HG02571 (cell line): ENCODE data around the gene CHAF1A.

Source experiments
- ATAC-seq: cut with Tn5 transposase; IDR thresholded peaks from one replicate; pipeline ENCODE4 v1.9.1; 2021; ENCODE audit warnings: mild to moderate bottlenecking, moderate library complexity; ENCODE audit not compliant: unreplicated experiment

CHAF1A gene

GRCh38 chr19:4454747-4455718 is 52.6 kb downstream of the CHAF1A start:
- ATAC-seq = no peak

DNA sequence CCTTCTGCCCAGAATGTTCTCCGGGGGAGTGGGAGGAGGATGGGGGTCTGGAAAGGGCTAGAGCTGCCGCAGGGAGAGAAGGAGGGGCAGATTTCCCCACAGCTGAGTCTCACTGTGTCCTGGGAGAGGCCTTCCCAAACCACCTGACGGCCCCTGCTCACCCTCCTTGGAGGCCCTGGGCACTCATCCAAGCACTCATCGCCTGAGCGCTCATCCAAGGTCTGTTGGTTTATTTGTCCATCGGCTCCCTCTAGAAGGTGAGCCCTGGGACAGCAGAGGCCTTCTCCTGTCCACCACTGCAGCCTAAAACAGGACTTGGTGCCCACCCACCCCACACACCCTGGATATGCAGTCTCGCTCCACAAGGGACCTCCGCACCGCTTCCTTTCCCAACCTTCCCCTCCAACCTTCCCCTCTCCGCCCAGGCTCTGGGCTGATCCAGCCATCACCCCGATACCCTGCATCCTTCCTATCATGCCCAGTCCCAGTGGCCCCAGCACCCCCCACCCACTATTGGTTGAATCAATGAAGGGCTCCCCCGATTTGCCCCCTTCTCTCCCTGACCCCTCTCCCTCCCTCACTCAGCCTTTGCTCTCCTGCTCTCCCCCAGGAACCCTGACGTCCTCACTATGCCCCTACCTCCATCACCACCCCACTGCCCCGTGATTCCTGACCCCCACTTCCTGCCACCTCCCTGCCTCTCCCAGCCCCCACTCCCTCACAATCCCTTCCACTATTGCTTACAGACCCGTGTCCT is 53.5 kb downstream of the CHAF1A start:
- ATAC-seq = no peak

DNA sequence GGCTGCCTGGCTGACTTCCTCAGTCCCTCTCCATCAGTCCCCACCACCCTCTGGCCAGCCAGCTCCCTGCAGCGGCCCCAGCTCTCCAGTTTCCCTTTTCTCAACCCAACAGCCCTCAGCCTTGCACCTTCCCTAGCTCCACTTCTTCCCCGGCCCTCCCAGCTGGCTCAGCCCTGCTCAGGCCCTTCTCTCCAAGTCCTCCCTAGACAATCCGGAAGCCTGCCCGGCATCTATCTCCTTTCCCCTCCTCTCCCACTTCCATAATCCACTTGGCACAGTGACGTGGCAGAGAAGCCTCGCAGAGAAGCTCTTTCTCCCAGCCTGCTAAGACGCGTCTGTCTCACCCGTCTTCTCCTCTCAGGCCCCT is 54.0 kb downstream of the CHAF1A start:
- ATAC-seq = no peak

- peak; percentile 15 for ATAC-seq
Measured at GRCh38 chr19:4456843-4457653, 54.6 kb downstream of the CHAF1A start.

- ATAC-seq = peak; percentile 89
Measured at GRCh38 chr19:4457654-4458395, 55.4 kb downstream of the CHAF1A start, which contains the start of gene UBXN6. UBXN6 (minus strand) TSS chr19:4457794; CDS start chr19:4457697, 97 bp downstream.

DNA sequence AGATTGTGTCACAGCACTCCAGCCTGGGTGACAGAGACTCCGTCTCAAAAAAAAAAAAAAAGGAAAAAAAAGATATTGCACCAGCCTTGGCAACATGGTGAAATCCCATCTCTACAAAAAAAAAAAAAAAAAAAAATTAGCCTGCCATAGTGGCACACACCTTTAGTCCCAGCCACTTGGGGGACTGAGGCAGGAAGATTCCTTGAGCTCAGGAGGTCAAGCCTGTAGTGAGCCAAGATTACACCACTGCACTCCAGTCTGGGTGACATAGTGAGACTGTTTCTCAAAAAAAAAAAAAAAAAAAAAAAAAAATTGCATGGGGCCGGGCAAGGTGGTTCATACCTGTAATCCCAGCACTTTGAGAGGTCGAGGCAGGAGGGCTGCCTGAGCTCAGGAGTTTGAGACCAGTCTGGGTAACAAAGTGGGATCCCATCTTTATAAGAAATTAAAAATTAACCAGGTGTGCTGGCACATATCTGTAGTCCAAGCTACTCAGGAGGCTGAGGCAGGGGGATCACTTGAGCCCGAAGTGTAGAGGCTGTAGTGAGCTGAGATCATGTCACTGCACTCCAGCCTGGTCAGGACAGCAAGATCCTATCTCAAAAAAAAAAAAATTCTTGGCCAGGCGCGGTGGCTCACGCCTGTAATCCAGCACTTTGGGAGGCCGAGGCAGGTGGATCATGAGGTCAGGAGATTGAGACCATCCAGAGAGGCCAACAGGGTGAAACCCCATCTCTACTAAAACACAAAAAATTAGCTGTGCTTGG is 62.6 kb downstream of the CHAF1A start:
- no peak for ATAC-seq

DNA sequence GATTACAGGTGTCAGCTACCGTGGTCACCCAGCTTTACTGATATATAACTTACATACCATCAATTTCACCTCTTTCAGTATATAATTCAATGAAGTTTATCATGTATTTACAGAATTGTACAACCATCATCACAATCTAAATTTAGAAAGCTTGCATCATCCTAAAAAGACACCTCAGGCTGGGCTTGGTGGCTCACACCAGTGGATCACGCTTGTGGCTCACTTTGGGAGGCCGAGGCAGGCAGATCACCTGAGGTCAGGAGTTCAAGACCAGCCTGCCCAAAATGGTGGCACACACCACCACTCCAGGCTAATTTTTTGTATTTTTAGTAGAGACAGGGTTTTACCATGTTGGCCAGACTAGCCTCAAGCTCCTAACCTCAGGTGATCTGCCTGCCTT is 65.4 kb downstream of the CHAF1A start:
- ATAC-seq = no peak

- peak; percentile 84 for ATAC-seq
Measured at GRCh38 chr19:4471403-4472173, 69.1 kb downstream of the CHAF1A start.

DNA sequence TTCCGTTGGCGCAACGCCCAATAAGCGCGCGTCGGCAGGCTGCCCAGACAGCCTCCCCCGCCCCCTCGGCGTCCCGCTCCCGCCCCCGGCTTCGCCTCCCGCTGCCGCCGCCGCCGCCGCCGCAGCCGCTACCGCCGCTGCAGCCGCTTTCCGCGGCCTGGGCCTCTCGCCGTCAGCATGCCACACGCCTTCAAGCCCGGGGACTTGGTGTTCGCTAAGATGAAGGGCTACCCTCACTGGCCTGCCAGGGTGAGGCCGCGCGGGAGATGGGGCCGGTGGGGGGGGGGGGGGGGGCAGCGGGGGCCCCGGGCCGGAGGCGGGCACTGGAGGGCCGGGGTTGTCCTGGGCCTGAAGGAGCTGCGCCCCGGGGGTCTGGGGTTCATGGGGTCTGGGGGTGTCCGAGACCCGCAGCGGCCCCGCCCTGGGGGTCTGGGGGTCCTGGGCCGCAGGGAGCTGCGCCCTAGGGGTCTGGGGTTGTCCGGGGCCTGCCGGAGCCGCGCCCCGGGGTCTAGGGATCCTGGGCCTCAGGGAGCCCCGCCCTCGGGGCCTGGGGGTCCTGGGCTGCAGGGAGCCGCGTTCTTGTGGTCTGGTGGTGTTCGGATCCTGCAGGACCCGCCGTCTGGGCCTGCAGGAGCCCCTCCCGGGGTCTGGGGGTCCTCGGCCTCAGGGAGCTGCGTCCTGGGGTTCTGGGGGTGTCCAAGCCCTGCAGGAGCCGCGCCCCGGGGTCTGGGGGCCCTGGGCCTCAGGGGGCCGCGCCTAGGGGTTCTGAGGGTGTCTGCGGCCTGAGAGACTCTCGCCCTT is 69.9 kb downstream of the CHAF1A start, which contains the start of gene HDGFL2:
Gene HDGFL2, plus strand, starts transcription at position 124 of the 801 bp plus-strand sequence. Its CDS starts 54 bp downstream, at position 178.
- no peak for ATAC-seq

DNA sequence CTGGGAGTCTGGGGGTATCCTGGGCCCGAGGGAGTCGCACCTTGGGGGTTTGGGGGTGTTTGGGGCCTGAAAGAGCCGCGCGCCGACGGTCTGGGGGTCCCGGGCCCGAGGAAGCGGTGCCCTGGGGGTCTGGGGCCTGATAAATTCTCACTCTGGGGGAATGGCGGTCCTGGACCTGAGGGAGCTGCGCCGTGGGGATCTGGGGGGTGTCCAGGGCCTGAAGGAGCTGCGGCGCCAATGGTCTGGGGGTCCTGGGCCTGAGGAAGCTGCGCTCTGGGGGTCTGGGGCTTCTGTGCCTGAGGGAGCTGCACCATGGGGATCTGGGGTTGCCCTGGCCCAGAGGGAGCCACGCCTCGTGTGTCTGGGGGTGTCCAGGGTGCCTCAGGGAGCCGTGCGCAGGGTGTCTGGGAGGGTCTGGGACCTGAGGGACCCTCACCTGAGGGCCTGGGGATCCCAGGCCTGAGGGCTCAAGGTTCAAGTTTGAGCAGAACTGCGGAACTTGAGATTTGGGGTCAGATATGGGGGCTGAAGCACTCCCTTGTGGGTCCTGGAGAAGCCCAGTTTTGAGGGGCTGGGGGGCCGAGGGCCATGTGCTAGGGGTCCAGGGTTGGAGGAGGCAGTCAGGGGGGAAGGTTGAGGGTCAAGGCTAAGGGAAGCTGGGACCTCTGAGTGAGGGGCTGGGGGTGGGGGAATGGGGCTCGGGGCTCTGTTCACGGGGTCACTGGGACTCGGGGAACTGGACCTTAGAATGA is 70.7 kb downstream of the CHAF1A start:
- ATAC-seq = no peak

DNA sequence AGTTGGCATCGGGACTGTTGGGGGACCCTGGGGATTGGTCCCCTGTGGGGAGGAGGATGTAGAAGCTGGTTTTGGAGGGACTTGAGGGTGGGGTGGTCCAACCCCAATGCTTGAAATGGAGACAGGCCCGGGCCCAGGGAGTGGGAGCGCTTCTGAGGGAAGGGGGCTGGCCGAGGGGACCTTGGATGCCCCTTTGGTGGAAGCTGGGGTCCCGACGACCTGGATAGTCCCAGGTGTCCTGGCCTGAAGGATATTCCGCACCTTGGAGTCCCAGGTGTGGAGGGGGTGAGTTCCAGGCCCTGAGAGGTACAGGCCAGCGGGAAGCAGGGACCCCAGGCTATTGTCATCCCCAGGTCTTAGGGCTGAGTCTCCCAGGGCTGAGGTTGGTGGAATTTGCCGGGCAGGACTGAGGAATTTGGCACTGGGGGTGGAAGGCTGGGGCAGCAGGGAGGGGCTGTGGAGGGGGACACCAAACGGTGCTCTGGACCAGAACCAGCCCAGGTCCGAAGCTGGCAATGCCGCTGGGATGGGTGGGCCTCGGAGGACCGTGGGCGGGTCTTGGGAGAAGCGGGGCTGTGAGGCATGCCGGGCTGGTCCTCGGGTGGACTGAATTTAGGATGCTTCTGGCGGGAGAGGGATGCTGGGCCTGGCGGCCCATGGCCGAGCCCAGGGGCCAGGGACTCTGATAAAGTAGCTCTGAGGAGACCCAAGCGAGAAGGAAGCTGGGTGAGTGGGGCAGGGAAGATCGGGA is 71.5 kb downstream of the CHAF1A start:
- ATAC-seq = no peak

DNA sequence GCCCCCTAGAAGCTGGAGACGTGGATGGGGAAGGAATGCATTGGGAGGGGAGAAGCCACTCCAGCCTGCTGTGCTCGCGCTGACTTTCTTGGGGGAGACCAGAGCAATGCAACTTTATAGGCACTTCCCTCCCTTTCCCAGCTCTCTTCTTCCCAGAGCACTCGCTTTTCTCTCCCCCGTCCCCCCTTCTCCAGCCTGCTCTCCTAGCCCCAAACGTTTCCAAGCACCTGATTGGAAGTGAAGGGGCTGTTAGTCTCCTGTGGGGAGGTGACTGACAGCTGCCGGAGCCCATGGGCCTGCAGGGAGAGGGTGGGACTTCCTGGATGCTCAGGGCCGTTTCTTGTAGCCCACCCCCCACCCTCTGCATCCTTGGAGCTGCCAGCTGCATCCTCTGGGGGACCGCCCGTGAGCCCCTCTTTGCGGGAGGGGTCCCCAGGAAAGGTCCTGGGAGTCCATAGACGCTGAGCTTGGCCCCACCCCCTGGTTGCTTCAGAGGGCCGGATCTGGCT is 72.1 kb downstream of the CHAF1A start:
- ATAC-seq = no peak

DNA sequence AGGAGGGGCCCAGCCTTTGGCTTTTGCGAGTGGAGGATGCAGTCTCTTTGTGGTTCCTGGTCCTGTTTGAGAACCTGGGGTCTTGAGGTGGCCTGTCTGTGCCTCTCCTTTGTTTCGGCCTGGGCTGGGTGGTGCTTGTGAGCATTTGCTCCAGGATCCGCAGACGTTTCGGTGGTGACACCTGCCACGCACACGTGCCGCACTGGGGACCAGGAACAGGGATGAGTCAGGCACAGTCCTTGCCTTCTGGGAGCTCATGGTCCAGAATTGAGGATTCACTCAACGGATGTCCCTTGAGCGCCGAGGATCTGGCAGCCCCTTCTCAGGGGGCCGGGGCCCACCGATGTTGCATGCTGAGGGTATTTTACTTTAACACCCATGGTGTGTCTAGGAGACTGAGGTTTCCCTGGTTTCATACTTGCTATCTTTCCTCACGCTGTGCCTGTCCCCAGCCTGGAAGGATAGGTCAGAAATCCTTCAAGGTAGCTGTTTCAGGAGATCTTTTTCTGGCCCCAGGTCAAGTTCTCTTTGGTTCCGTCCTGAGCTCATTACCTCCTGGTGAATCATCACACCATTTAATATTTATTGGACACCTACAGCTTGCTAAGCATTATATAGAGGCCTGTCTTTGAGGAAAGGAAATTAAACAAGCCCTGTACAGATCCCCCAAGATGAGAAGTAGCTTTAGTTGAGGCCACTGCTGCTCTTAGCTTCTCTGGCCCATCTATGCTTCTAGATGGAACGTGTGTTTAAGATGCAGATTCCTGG is 74.8 kb downstream of the CHAF1A start:
- no peak for ATAC-seq

GRCh38 chr19:4482721-4483364 is 80.4 kb downstream of the CHAF1A start:
- no peak for ATAC-seq

DNA sequence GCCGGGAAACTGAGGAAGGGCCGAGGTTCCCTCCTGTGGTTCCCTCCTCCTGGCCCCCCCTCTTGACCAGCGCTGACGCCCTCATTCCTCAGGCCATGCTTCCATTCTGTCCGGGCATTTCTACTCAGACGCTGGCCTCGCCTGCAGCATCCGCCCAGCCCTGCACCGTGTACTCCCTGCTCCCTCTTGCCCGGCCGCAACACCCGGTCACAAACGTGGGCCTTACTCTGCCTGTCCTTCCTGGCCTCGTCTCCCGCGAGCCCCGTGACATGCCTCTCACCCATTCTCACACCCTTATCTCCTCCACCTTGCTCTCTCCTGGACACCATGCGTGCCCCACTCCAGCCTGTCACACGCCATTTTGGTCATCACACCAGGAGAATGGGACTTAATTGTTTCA is 80.9 kb downstream of the CHAF1A start:
- no peak for ATAC-seq
